Erythroblast (primary cell): ENCODE results near the gene GPBP1L1.

Experiments
- GATA1 ChIP-seq: IDR thresholded peaks from 2 replicates; pipeline ENCODE4 v1.6.1; 2011; ENCODE audit warnings: low read depth, mild to moderate bottlenecking, control low read depth, low read length, moderate library complexity
- POLR2A ChIP-seq: IDR thresholded peaks from 2 replicates; pipeline ENCODE4 v1.6.1; 2011; ENCODE audit warnings: mild to moderate bottlenecking, low read length

GRCh38 chr1:45610589-45611226, 75.6 kb downstream of the GPBP1L1 start:
- TF ChIP-seq POLR2A (no peak), GATA1 (no peak)
